Heart left ventricle (tissue), 13 donors: ENCODE results near the gene ZBTB7C.

Experiments used
- POLR2A ChIP-seq, 2 donors: fragments of 450-650 bp; IDR thresholded peaks; one replicate each; pipeline ENCODE4 v1.6.1; 2017; ENCODE audit warnings: antibody characterized with exemption in 2 of 2, mild to moderate bottlenecking in 2 of 2, moderate library complexity in 2 of 2
- TF ChIP-seq, protein P1 (sequence below), 12 donors: fragments of 200-600 bp; sonication (generic) in 4 of 12; IDR thresholded peaks; one replicate each; pipeline versions ENCODE4 v1.5.0 to v1.8.0; 2018 to 2022; ENCODE audit warnings: antibody characterized with exemption in 12 of 12, mild to moderate bottlenecking in 5 of 12
- donor health status: ischemic (EF 13 %, LVEDD 7.1; RV severe dilation, severe dysfunction).
- donor health status: DM: no; HTN: yes; CAD: no.
- donor health status: DM: no; HTN: no; CAD: no.
- donor health status: ischemic (EF 25% LVEDD 6.9; RV normal size, moderate dysfunction).
- donor health status: ischemic (EF 25% LVEDD 5.7; RV mildly dilated, moderate dysfunction).
- donor health status: ischemic (EF 35%, LVEDD 5.7; RV mildly dilated, moderate dysfunction).
- donor health status: nonischemic (EF 11% LVEDD 7.7; RV severe dilation, severe dysfunction).
- donor health status: DM: yes; HTN: yes; CAD: no.
- donor health status: PGD.
- donor health status: ischemic (EF 29% LVEDD 5.4; RV normal size, mild dysfunction).
- donor health status: nonischemic (EF 23%, LVEDD 6.1; RV moderate dilation, normal function).

DNA sequence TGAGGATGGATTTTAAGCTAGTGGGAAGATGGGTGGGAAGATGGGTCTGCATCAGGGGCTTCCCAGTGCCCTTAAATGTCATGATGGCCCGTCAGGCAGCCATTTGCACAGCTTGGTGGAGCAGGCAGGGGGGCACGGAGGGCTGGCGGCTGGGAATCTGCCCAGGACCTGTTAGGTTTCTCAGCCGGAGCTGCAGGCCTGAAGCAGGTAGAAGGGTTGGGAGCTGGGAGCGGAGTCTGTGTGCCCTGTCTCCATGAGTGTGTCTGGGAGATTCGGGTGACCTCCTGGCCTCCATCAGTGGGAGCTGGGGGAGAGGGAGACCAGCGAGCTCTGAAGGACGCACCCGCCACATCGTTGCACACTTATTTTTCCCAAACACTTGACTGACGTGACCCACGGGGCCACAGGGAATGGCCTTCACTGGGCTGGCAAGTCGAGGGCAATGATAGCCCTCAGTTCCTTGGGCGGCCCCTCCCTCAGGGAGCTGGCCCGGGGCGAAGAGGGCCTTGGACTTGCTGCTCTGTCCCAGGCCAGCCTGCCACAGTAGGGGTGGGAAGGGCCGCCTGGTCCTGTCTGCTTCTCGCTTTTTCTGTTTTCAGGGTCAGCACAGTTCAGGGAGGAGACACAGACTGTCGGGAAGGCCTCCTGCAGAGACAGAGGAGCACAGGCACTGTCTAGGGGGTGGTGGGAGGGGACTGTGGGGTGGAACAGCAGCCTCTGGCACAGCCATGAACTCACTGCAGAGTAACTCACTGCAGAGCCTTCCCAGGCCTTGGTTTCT is 236.8 kb downstream of the ZBTB7C start:
- TF ChIP-seq, protein P1, sequence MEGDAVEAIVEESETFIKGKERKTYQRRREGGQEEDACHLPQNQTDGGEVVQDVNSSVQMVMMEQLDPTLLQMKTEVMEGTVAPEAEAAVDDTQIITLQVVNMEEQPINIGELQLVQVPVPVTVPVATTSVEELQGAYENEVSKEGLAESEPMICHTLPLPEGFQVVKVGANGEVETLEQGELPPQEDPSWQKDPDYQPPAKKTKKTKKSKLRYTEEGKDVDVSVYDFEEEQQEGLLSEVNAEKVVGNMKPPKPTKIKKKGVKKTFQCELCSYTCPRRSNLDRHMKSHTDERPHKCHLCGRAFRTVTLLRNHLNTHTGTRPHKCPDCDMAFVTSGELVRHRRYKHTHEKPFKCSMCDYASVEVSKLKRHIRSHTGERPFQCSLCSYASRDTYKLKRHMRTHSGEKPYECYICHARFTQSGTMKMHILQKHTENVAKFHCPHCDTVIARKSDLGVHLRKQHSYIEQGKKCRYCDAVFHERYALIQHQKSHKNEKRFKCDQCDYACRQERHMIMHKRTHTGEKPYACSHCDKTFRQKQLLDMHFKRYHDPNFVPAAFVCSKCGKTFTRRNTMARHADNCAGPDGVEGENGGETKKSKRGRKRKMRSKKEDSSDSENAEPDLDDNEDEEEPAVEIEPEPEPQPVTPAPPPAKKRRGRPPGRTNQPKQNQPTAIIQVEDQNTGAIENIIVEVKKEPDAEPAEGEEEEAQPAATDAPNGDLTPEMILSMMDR (IDR thresholded peaks at IDR 0.05): no peak
- TF ChIP-seq POLR2A (IDR thresholded peaks at IDR 0.05): no peak
